Daoy (cell line): ENCODE data around the gene OR51V1. TPM values are rescaled to one million over a fixed set of nuclear protein-coding genes. Genes with fewer than 3 reads are reported as not detected.

Experiments
- DNase-seq: peaks from one replicate; pipeline ENCODE4 v3.0.0-alpha.2; 2015; ENCODE audit warnings: low read depth
- total RNA-seq: library from RNA; depleted of rRNA; stranded (reverse); fragments of >200 nt; shearing (Covaris generic); gene quantifications from 2 replicates; pipeline ENCODE4 v1.2.3, GENCODE V29; 2014

Gene OR51V1
- total RNA-seq, 1 experiment from 2014 or later: not detected

DNA sequence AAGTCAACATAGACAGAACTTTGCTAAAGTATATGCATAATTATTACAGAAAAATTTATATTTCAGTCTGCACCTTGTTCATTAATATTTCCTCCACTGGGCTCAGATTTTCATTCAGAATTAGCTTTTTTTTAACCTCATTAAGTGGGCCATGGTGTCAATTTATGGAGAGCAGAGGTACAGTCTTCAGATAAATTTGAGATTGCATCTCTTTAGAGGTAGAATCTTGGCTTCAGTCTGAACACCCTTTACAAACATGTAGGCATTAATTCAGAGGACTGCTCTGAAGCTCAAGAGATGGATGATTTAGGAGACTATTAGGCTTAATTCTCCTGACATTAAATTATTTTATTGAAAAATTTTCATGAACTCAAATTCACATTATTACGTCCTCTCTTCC is 29.8 kb upstream of the OR51V1 start:
- no peak for DNase-seq

DNA sequence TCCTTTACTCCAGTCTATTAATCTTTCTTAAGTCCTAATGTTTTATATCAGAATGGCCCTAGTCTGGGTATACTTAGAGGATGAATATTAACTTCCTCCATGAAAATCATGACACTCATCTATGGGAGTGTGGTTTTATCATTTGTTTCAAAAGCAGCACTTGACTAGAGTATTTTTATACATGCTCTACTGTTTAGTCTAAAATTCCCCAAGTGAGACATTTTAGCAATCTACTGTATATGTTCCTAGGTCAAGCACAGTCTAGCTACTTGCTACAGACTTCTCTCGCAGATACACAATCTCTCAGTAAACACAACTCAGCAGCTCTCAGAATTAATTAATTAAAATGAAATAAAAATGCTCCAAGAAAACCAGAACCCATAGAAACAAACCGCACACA is 29.3 kb upstream of the OR51V1 start:
- no peak for DNase-seq

DNA sequence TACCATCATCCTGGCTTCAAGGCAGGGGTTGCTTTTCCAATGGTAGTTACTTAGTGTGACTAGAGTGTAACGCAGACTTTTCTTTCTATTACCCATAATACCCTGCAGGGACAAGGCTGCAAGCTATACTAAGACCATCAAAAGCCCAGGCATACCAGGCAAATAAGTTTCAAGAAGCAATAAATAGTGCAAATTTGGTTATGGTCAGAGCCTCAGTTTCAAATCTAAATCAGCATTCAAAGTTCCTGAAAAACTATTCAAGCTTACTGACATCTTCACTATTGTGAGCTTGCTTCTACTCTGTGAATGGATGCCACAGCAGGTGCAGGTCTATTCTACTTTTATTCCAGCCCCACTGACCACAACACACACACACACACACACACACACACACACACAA is 28.9 kb upstream of the OR51V1 start:
- no peak for DNase-seq

DNA sequence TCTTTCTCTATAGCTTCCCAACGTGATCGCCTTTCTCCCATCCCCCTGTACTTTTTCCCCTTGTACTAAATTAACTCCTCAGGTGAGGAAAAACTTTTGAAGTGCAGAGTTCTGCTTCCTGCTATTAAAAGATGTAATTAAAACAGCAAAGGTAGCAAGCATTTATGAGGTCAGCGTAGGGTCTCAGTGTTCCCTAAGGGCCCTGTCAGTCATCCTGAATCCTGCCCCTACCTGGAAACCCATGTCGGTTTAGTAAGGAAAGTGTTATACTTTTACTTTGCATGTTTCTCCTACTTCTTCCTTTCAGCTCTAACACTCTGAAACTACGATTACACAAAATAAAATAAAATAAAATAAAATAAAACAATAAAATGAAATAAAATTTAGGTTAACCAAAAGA is 27.6 kb upstream of the OR51V1 start:
- no peak for DNase-seq

DNA sequence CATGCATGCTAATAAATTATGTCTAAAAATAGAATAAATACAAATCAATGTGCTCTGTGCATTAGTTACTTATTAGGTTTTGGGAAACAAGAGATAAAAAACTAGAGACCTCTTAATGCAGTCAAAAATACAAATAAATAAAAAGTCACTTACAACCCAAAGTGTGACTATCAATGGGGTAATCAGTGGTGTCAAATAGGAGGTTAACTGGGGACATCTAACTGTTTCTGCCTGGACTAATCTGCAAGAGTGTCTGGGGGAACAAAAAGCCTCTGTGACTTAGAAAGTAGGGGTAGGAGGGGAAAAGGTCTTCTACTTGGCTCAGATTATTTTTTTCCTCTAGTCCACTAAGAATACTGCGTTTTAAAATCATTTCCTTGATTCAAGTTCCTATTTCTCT is 27.2 kb upstream of the OR51V1 start:
- DNase-seq: no peak

DNA sequence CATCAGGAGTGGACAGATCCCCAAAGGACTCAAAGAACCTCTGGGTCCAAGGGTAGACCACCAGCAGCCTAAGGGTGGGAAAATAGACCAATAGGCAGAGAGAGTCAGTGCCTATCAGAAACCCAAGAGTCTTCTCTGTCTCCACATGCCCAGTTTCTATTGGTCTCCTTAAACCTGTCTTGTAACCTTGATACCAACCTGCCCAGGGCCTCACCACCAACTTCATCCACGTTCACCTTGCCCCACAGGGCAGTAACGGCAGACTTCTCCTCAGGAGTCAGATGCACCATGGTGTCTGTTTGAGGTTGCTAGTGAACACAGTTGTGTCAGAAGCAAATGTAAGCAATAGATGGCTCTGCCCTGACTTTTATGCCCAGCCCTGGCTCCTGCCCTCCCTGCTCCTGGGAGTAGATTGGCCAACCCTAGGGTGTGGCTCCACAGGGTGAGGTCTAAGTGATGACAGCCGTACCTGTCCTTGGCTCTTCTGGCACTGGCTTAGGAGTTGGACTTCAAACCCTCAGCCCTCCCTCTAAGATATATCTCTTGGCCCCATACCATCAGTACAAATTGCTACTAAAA is 26.3 kb upstream of the OR51V1 start, which contains the start of gene HBB:
Gene HBB (minus strand): TSS at position 340 of the 579 bp plus-strand sequence. CDS start 50 bp downstream, at position 290.
- no peak for DNase-seq

DNA sequence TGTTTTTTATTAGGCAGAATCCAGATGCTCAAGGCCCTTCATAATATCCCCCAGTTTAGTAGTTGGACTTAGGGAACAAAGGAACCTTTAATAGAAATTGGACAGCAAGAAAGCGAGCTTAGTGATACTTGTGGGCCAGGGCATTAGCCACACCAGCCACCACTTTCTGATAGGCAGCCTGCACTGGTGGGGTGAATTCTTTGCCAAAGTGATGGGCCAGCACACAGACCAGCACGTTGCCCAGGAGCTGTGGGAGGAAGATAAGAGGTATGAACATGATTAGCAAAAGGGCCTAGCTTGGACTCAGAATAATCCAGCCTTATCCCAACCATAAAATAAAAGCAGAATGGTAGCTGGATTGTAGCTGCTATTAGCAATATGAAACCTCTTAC is 25.0 kb upstream of the OR51V1 start:
- no peak for DNase-seq

DNA sequence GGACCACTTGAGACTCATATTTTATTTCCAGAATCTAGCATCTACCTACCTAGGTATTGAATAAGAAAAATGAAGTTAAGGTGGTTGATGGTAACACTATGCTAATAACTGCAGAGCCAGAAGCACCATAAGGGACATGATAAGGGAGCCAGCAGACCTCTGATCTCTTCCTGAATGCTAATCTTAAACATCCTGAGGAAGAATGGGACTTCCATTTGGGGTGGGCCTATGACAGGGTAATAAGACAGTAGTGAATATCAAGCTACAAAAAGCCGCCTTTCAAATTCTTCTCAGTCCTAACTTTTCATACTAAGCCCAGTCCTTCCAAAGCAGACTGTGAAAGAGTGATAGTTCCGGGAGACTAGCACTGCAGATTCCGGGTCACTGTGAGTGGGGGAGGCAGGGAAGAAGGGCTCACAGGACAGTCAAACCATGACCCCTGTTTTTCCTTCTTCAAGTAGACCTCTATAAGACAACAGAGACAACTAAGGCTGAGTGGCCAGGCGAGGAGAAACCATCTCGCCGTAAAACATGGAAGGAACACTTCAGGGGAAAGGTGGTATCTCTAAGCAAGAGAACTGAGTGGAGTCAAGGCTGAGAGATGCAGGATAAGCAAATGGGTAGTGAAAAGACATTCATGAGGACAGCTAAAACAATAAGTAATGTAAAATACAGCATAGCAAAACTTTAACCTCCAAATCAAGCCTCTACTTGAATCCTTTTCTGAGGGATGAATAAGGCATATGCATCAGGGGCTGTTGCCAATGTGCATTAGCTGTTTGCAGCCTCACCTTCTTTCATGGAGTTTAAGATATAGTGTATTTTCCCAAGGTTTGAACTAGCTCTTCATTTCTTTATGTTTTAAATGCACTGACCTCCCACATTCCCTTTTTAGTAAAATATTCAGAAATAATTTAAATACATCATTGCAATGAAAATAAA is 24.3 kb upstream of the OR51V1 start:
- no peak for DNase-seq

DNA sequence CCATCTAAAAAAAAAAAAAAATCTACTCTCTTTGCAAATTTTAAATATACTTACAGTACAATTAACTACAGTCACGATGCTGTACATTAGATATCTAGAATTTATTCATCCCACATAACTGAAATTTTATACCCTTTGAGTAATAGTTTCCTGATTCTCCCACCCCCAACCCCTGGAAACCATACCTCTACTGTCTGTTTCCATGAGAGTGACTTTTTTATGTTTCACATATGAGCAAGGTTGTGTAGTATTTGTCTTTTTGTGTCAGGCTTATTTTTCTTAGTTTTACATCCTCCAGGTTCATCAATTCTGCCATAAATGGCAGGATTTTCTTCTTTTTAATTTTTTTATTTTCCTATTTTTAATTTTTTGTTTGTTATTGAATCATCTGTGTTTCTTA is 23.2 kb upstream of the OR51V1 start:
- DNase-seq: no peak

DNA sequence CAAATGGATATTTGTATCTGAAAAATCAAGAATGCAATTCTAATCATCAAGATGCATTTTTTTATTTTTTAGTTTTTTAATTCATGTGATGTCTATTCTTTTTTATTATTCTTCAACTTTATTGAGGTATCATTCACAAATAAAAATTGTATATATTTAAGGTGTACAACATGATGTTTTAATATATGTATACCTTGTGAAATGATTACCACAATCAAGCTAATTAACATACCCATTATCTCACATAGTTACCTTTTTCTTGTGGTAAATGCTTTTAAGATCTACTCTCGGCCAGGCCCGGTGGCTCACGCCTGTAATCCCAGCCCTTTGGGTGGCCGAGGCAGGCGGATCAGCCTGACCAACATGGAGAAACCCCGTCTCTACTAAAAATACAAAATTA is 22.7 kb upstream of the OR51V1 start:
- no peak for DNase-seq

DNA sequence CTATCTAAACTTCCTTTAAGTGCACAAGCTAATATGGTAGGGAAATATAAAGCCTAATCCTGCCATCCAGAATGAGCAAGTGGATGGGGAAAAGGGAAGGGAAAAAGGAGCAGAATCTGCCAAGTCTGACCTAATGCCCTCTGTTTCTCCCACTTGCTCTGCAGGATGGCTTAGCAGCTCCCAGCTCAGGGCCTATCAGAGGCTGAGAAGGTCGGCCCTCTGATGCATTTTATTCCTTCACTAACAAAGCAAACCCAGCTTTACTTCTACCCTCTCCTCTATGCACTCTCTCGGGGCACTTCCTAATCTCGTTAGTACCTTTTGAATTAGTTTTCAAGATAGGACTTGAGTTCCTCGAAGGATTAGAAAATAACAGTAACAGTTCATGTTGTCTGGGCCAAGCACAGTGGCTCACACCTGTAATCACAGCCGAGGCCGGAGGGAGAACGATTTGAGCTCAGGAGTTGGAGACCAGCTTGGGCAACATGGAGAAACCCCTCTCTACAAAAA is 9.9 kb upstream of the OR51V1 start:
- no peak for DNase-seq

DNA sequence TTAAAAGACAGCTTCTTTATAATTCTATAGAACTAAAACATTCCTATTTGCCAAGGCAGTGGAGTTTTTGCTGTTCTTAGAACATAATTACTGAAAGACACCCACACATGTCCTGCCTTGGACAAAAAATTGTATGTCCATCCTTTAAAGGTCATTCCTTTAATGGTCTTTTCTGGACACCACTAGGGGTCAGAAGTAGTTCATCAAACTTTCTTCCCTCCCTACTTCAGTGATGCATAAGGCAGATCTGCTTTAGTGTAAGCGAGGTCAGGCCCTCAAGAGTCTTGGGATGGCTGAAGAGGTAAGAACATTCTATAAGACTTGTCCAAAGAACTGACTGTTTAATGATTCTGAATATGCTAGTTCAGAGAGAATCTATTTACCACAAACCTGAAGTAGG is 4.3 kb upstream of the OR51V1 start:
- DNase-seq: peak; percentile 26

DNA sequence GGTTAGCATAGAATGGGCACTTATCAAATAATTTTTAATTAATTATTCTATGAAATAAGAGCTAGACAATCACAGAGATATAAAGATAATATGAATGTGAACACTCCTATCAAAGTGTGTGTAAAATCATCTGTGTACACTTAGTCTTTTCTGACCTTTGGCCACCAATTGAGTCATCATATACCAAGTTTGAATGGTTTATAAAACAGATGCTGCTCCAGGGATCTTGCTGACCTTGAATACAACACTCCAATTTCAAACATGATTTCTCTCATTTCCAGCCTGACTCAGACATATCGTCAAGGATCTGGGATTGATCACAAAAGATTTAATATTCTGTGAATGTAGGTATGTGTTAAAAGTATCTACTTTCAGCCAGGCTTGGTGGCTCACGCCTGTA is 2.9 kb upstream of the OR51V1 start:
- DNase-seq: no peak

DNA sequence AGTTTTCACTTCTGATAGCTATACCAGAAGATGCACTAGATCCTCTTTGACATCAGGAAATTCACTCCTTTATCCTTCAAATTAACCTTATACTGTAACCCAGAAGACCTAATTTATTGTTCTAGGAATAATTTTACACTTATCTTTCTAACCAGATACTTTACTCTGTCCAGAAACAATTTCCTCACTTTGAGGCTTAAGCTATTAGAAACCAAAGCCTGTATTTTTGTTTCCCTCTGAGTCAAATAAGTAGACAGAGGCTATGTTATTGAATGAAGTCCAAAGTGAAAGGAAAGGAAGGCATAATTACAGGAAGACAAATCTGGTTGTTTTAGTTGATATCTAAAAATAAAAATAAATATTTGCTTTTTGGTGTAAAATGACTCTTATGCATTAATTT is 2.2 kb downstream of the OR51V1 start:
- no peak for DNase-seq

DNA sequence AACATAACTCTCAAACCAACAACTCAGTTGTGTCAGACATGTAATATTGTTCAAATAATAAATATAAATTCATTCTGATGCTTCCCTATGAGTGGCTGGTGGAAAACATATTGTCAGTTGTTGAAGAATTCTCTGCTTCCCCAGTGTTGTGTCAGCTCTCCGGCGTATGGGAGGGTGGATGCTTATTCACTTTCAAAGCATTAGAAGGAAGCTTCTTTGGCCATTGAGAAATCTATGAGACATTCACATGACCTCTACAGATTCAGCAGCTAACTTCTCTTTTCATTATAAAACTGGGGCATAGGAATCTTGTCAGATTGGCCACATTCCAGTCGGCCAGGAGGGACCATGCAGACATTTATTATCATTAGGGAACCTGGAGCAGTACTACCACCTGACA is 2.9 kb downstream of the OR51V1 start:
- no peak for DNase-seq

DNA sequence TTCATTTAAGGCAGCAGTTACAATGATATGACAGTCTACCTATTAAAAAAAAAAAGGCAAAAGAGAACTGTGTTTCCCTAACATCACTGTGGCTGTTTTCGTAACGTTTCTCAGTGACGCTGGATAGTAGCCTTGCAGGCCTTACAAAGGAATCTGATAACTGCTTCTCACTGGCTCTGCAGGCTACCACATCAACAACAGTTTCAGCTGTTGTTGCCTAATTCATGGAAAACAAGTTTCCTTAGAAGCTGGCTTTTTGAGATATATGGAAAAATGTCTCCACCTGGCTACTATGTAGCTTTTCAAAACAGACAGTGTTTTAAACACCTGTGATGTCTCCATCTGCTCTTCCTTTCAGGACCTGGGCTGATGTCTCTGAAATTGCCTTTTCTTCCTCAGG is 3.8 kb downstream of the OR51V1 start:
- DNase-seq: no peak

DNA sequence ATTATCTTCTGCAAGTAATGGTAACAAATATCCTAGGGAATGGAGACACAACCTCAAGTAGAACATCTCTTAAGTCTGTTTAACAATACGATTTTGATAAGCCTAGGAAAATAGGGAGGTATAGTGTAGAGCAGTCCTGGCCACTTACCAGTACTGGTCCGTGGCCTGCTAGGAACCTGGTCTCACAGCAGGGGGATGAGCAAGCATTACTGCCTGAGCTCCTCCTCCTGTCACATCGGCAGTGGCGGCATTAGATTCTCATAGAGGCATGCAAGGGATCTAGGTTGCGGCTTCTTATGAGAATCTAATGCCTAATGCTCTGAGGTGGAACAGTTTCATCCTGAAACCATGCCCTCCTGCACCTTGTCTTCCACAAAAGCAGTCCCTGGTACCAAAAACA is 4.4 kb downstream of the OR51V1 start:
- no peak for DNase-seq

DNA sequence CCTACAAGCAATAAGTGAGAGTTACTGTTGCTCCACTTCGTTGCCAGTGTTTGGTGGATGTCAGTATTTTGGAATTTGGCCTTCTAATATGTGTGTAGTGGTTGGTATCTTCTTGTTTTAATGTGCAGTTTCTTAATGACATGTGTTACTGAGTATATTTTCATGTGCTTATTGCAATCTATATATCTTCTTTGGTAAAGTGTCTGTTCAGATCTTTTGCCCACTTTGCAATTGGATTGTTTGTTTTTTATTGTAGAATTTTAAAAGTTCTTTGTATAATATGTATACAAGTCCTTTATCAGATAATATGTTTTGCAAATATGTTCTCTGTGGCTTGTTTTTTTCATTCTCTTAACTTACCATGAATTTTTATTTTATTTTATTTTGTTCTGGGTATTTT is 7.7 kb downstream of the OR51V1 start:
- no peak for DNase-seq

DNA sequence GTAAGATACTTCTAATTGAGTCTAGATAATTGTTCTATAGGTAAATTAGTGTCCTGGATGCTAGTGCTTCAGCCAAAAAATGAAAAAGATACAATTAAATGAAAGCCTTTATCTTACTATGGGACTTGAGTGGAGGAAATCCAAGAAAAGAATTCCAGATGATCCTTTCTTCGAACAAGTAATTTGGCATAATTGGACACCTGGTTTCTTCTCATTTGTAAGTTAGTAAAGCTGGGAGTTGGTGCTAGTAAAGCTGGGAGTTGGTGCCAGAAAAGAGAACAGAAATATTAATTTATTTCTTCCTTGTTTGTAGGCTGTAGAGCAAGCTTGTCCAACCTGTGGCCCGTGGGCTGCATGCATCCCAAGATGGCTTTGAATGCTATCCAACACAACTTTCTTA is 12.3 kb downstream of the OR51V1 start:
- no peak for DNase-seq

DNA sequence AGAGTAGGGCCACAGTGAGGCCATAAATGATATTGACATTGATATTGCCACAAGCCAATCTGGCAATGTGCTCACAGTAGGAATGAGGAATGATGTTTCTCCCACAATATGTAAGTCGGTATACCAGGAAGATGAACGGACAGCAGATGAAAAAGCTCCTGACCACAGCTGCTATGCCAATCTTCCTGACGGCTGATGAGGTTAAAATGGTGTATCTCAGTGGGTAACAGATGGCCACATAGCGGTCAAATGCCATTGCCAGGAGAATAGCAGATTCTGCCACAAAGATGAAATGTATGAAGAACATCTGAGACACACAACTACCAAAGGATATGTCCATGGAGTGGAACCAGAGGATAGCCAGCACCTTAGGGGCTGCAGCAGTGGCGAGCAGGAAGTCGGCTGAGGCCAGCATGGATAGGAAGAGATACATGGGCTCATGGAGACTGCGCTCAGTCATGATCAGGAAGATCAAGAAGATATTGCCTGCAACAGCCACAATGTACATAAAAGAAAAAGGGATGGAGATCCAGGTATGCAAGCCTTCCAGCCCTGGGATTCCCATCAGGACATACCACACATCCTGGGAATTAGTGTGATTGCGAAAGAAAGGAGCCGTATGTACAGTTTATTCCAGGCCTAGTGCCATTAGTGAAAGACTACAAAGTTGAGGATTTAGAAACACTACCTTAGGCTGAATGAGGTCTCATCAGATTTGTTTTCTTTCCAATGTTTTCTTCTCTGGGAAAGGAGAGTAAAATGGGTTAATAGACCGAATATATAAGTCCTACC is 22.2 kb downstream of the OR51V1 start:
- no peak for DNase-seq

DNA sequence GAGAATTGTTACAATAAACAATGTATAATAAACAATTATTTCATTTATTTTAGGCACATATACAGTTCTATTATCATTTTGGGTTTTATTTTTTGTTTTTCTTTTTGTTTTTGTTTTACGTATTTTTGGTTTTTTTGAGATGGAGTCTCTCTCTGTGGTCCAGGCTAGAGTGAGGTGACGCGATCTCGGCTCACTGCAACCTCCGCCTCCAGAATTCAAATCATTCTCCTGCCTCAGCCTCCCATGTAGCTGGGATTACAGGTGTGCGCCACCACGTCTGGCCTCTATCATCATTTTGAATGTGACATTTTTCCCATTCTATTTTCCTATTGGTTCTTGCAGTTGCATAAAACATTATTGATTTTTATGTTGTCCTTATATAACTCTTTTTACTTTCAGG is 25.5 kb downstream of the OR51V1 start:
- DNase-seq: no peak

DNA sequence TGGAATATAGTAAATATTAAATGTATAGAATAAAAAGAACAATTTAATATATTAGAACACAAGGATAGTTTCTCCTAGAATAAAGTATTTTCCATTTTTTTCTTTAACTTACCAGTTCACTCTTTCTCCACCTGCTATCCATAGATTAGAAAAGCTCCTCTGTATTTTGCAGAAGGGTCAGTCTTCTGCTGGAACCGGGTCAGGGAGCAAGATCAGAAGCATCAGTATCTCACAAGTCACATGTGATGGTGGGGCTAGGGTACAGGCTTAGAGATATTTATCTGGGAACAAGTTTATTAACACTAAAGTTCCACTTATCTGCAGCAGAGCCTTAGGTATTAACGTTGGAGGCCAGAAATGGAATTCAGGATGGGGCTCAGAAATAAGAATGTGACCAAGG is 28.6 kb downstream of the OR51V1 start:
- no peak for DNase-seq
